K562 (cell line): Measurements from ENCODE around the gene SLC22A12. TPM values are rescaled to one million over a fixed set of nuclear protein-coding genes. Genes with fewer than 3 reads are reported as not detected.

ENCODE experiments used
- ATAC-seq: fragments of 200-7000 bp; cut with Tn5 transposase; 3 replicates; pipeline ENCODE4 v1.9.1; 2020; ENCODE audit warnings: moderate library complexity
- BruUV-seq: library from RNA; stranded (reverse); fragments of 400-500 nt; replicated peaks from 2 replicates; lab custom pipeline; 2021; lab: Mats Ljungman, UMichigan
- CTCF ChIA-PET: fragments of 300-600 bp; formaldehyde crosslinking; extraction: SDS; loops from one replicate; lab custom pipeline; 2021; ENCODE audit warnings: low intra/inter-chr PET ratio; lab: Yijun Ruan, JAX
- POLR2A ChIA-PET: fragments of 300-600, 350-650 bp; sonication (Branson Sonifier 250); formaldehyde crosslinking; extraction: SDS; loops from one replicate; lab custom pipeline; 2021; ENCODE audit warnings: antibody characterized with exemption, inconsistent platforms; lab: Yijun Ruan, JAX
- DNase-seq, 4 experiments: peaks; one replicate each; pipeline versions ENCODE4 v3.0.0 to v3.0.0-alpha.2; 2011 to 2018; ENCODE audit warnings: low spot score in 3 of 4, mixed read lengths in 3 of 4; ENCODE audit errors: extremely low read depth in 1 of 4
- FAIRE-seq: peaks from 2 replicates; lab custom pipeline; 2011; peaks lifted over from hg19 to GRCh38; lab: Jason Lieb, UNC
- H2AFZ ChIP-seq: 2 replicates; pipeline ENCODE4 v1.6.0; 2011; ENCODE audit warnings: low read depth, low read length, control low read depth, inconsistent platforms
- H3K27ac ChIP-seq: fragments of 200-600 bp; 3 replicates; pipeline ENCODE4 v1.8.0; 2011; ENCODE audit warnings: low read depth, mild to moderate bottlenecking, control low read depth, inconsistent platforms, low read length, moderate library complexity, mixed read lengths; ENCODE audit errors: extremely low read depth
- H3K27me3 ChIP-seq, 2 experiments: fragments of 300-600 bp in 1 of 2; 2 replicates in 1 of 2; 3 replicates in 1 of 2; pipeline versions ENCODE4 v1.6.0 to v1.8.0; 2011; ENCODE audit warnings: inconsistent platforms in 2 of 2, low read length in 2 of 2, mild to moderate bottlenecking in 1 of 2, mixed read lengths in 1 of 2, moderate library complexity in 1 of 2; ENCODE audit not compliant: control insufficient read depth in 2 of 2, insufficient read depth in 2 of 2
- H3K36me3 ChIP-seq: fragments of 300-600 bp; 3 replicates; pipeline ENCODE4 v1.8.0; 2011; ENCODE audit warnings: mild to moderate bottlenecking, low read length, inconsistent platforms; ENCODE audit not compliant: control insufficient read depth, insufficient read depth
- H3K4me1 ChIP-seq, 2 experiments: fragments of 200-600 bp in 1 of 2; replicated peaks in 1 of 2; 2 replicates in 1 of 2; 3 replicates in 1 of 2; pipeline versions ENCODE4 v1.5.1 to v1.8.0; 2011; ENCODE audit warnings: inconsistent platforms in 2 of 2, low read length in 2 of 2, mild to moderate bottlenecking in 1 of 2, mixed read lengths in 1 of 2, moderate library complexity in 1 of 2; ENCODE audit not compliant: control insufficient read depth in 2 of 2, insufficient read depth in 2 of 2
- H3K4me2 ChIP-seq: 2 replicates; pipeline ENCODE4 v1.6.1; 2011; ENCODE audit warnings: low read length, control low read depth, inconsistent platforms, mixed read lengths; ENCODE audit not compliant: insufficient read depth
- H3K4me3 ChIP-seq: fragments of 200-600 bp; sonication (generic), shearing (Covaris generic); 2 replicates; pipeline ENCODE4 v1.5.1; 2016; ENCODE audit warnings: control low read depth, inconsistent platforms
- H3K79me2 ChIP-seq: fragments of 200-600 bp; 3 replicates; pipeline ENCODE4 v1.8.0; 2011; ENCODE audit warnings: low read length, inconsistent platforms; ENCODE audit not compliant: control insufficient read depth, insufficient read depth
- H3K9ac ChIP-seq, 2 experiments: 2 replicates each; pipeline versions ENCODE4 v1.6.0 to v1.6.1; 2011; ENCODE audit warnings: low read depth in 2 of 2, low read length in 2 of 2, control low read depth in 1 of 2, inconsistent platforms in 1 of 2, mild to moderate bottlenecking in 1 of 2, mixed read lengths in 1 of 2; ENCODE audit not compliant: insufficient read depth in 1 of 2
- H3K9me1 ChIP-seq: one replicate; pipeline ENCODE4 v1.6.0; 2011; ENCODE audit warnings: inconsistent platforms, mild to moderate bottlenecking, low read length, moderate library complexity; ENCODE audit not compliant: control insufficient read depth, insufficient read depth
- H3K9me3 ChIP-seq: replicated peaks from 2 replicates; pipeline ENCODE4 v1.5.1; 2011; ENCODE audit warnings: low read depth, low read length, inconsistent platforms; ENCODE audit not compliant: control insufficient read depth, insufficient read depth
- H4K20me1 ChIP-seq: replicated peaks from 2 replicates; pipeline ENCODE4 v1.6.1; 2011; ENCODE audit warnings: low read length, inconsistent platforms, mixed read lengths; ENCODE audit not compliant: control insufficient read depth, insufficient read depth
- GTF2F1 ChIP-seq: IDR thresholded peaks from 2 replicates; pipeline ENCODE4 v1.6.1; 2011; ENCODE audit warnings: low read depth, low read length, improper control_type of control experiment
- RHOXF2B ChIP-seq: fragments of 250-450 bp; sonication (Bioruptor Pico); conservative IDR thresholded peaks from 2 replicates; pipeline ENCODE4 v1.5.1; 2021
- SMAD4 ChIP-seq: fragments of 250-450 bp; sonication (Bioruptor Pico); conservative IDR thresholded peaks from 2 replicates; pipeline ENCODE4 v1.8.0; 2021; ENCODE audit warnings: inconsistent platforms, mild to moderate bottlenecking, moderate library complexity
- SOX6 ChIP-seq: fragments of 450-650 bp; IDR thresholded peaks from 2 replicates; pipeline ENCODE4 v1.6.1; 2014; ENCODE audit warnings: mild to moderate bottlenecking
- WGBS: fragments of 100-300 bp; shearing (Covaris generic); methylation state at CpG from one replicate; pipeline ENCODE4 v1.1.6; 2016; ENCODE audit warnings: low coverage, mixed read lengths; ENCODE audit not compliant: insufficient coverage; ENCODE audit errors: missing lambda C conversion rate; 5-methylcytosine and 5-hydroxymethylcytosine counted together
- in situ Hi-C: fragments of 300-500 bp; cut with MboI; formaldehyde crosslinking; loops from 4 replicates; pipeline ENCODE4 v1.15.0; 2018; ENCODE audit warnings: inconsistent platforms, mixed read lengths
- intact Hi-C: fragments of 100-400 bp; cut with micrococcal nuclease; formaldehyde crosslinking; loops from 2 replicates; pipeline ENCODE4 v1.14.2; 2022
- polyA plus RNA-seq, 8 experiments: library from polyadenylated mRNA; depleted of rRNA in 4 of 8; stranded (reverse) in 5 of 8; unstranded in 3 of 8; fragments of >200 nt; fragmentation: Nextera tagmentation in 2 of 8; fragmentation: Illumina TruSeq in 1 of 8; extraction: Ambion mirVana in 2 of 8; extraction: Trizol in 1 of 8; gene quantifications; 2 replicates each; pipeline versions ENCODE4 v1.2.1 to v1.2.3, GENCODE V29; 2011 to 2014; ENCODE audit warnings: inconsistent platforms in 1 of 8, missing spikeins in 1 of 8
- total RNA-seq, 7 experiments: library from RNA; depleted of rRNA in 6 of 7; stranded (reverse); fragments of >200 nt in 6 of 7; fragmentation: Illumina TruSeq in 2 of 7; extraction: Trizol in 2 of 7; gene quantifications; 2 replicates each; pipeline versions ENCODE4 v1.2.1 to v1.2.3, GENCODE V29; 2011 to 2021; ENCODE audit warnings: low replicate concordance in 1 of 7
- TF ChIP-seq, protein P1 (sequence below): fragments of 450-650 bp; formaldehyde crosslinking; IDR thresholded peaks from 2 replicates; pipeline ENCODE4 v1.4.0; 2022; ENCODE audit warnings: missing genetic modification characterization
- TF ChIP-seq, protein P2 (sequence below): fragments of 450-650 bp; formaldehyde crosslinking; IDR thresholded peaks from 2 replicates; pipeline ENCODE4 v1.4.0; 2020; ENCODE audit warnings: mild to moderate bottlenecking, moderate library complexity
- TF ChIP-seq, protein P3 (sequence below): sonication (generic); formaldehyde crosslinking; IDR thresholded peaks from 2 replicates; pipeline ENCODE4 v1.8.0; 2023; ENCODE audit warnings: mild to moderate bottlenecking, missing genetic modification reagents
- TF ChIP-seq, protein P4 (sequence below): fragments of 450-650 bp; IDR thresholded peaks from 2 replicates; pipeline ENCODE4 v1.6.1; 2014; ENCODE audit warnings: low read depth, mild to moderate bottlenecking, moderate library complexity, borderline replicate concordance

Gene SLC22A12
- total and polyA plus RNA-seq, 9 of the 15 experiments (the other 6 are each of a cell fraction or from before 2014, with no cell fraction given) = not detected

DNA sequence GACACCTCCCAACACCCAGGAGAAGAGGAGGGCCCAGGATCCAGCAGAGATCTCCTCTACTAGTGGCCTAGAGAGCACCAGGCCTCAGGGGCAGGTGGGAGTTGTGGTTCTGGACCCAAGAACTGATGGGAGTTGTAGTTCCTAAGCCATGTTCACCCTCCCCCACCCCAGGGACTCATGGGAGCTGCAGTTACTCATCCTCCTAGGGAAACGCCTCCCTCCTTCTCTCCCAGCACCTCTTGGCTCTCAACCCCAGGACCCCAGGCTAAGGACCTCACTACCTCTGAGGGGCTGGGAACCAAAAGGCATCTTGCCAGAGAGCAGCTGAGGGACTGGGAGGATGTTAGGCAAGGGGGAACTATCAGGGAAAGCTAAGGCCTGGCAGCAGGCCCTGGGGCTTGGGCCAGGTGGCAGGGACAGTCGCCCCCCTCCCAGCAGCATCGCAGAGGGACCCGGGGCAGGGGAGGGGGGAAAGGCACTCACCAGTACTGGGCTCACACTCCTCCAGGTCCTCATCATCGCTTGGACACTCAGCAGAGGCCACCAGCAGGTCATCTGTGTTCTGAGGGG, 28.9 kb downstream of the SLC22A12 start:
- H3K4me2 ChIP-seq = peak overlapping the region; percentile 16
- intact Hi-C loops (no loop called here), in situ Hi-C loops (no loop called here)
- no TSS peak for BruUV-seq
- H4K20me1 ChIP-seq = peaks cover 4% of the 10 kb centered on the region; the same call in 1 of the 2 replicates
- FAIRE-seq = peak; percentile 90
- 8% methylated on average over 4 of the region's 5 CpGs for WGBS
- no peaks in the 10 kb centered on the region for H3K36me3 ChIP-seq
- H3K4me3 ChIP-seq = no peak overlapping the region
- peak overlapping the region; percentile 90 for H2AFZ ChIP-seq
- H3K27ac ChIP-seq = no peak overlapping the region
- no peaks in the 10 kb centered on the region for H3K79me2 ChIP-seq
- ChIA-PET CTCF (no interaction called here), POLR2A (interaction anchor here (0.8 to 1.5 kb wide), 2 partner anchors 9 to 13 kb away, joined by 4 to 6 read pairs; no protein-coding TSS in a partner anchor)
- peak; percentile 97 for ATAC-seq
- H3K4me1 ChIP-seq = peaks cover 0 to 12% of the 10 kb centered on the region in 2 experiments; a peak in 3 of 5 replicates
- 0 out of 4 replicates have a peak overlapping the region, but pooled peaks of 1 of the 2 experiments have one; percentile 19 for H3K9ac ChIP-seq
- peaks cover 0 to 24% of the 10 kb centered on the region in 2 experiments; a peak in 2 of 5 replicates for H3K27me3 ChIP-seq
- H3K9me1 ChIP-seq = no peaks in the 10 kb centered on the region
- DNase-seq = peak; percentile 63 to 73 (median 70)
- no peaks in the 10 kb centered on the region for H3K9me3 ChIP-seq
- TF ChIP-seq GTF2F1 (no peak), SOX6 (no peak), RHOXF2B (no peak), SMAD4 (CRISPR knock-in tag) (no peak)
- TF ChIP-seq, protein P1, sequence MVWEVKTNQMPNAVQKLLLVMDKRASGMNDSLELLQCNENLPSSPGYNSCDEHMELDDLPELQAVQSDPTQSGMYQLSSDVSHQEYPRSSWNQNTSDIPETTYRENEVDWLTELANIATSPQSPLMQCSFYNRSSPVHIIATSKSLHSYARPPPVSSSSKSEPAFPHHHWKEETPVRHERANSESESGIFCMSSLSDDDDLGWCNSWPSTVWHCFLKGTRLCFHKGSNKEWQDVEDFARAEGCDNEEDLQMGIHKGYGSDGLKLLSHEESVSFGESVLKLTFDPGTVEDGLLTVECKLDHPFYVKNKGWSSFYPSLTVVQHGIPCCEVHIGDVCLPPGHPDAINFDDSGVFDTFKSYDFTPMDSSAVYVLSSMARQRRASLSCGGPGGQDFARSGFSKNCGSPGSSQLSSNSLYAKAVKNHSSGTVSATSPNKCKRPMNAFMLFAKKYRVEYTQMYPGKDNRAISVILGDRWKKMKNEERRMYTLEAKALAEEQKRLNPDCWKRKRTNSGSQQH (CRISPR knock-in tag) = no peak
- TF ChIP-seq, protein P2, sequence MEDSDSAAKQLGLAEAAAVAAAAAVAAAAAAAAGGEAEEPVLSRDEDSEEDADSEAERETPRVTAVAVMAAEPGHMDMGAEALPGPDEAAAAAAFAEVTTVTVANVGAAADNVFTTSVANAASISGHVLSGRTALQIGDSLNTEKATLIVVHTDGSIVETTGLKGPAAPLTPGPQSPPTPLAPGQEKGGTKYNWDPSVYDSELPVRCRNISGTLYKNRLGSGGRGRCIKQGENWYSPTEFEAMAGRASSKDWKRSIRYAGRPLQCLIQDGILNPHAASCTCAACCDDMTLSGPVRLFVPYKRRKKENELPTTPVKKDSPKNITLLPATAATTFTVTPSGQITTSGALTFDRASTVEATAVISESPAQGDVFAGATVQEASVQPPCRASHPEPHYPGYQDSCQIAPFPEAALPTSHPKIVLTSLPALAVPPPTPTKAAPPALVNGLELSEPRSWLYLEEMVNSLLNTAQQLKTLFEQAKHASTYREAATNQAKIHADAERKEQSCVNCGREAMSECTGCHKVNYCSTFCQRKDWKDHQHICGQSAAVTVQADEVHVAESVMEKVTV (CRISPR knock-in tag) = no peak
- TF ChIP-seq, protein P3, sequence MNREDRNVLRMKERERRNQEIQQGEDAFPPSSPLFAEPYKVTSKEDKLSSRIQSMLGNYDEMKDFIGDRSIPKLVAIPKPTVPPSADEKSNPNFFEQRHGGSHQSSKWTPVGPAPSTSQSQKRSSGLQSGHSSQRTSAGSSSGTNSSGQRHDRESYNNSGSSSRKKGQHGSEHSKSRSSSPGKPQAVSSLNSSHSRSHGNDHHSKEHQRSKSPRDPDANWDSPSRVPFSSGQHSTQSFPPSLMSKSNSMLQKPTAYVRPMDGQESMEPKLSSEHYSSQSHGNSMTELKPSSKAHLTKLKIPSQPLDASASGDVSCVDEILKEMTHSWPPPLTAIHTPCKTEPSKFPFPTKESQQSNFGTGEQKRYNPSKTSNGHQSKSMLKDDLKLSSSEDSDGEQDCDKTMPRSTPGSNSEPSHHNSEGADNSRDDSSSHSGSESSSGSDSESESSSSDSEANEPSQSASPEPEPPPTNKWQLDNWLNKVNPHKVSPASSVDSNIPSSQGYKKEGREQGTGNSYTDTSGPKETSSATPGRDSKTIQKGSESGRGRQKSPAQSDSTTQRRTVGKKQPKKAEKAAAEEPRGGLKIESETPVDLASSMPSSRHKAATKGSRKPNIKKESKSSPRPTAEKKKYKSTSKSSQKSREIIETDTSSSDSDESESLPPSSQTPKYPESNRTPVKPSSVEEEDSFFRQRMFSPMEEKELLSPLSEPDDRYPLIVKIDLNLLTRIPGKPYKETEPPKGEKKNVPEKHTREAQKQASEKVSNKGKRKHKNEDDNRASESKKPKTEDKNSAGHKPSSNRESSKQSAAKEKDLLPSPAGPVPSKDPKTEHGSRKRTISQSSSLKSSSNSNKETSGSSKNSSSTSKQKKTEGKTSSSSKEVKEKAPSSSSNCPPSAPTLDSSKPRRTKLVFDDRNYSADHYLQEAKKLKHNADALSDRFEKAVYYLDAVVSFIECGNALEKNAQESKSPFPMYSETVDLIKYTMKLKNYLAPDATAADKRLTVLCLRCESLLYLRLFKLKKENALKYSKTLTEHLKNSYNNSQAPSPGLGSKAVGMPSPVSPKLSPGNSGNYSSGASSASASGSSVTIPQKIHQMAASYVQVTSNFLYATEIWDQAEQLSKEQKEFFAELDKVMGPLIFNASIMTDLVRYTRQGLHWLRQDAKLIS (CRISPR knock-in tag) = no peak
- TF ChIP-seq, protein P4, sequence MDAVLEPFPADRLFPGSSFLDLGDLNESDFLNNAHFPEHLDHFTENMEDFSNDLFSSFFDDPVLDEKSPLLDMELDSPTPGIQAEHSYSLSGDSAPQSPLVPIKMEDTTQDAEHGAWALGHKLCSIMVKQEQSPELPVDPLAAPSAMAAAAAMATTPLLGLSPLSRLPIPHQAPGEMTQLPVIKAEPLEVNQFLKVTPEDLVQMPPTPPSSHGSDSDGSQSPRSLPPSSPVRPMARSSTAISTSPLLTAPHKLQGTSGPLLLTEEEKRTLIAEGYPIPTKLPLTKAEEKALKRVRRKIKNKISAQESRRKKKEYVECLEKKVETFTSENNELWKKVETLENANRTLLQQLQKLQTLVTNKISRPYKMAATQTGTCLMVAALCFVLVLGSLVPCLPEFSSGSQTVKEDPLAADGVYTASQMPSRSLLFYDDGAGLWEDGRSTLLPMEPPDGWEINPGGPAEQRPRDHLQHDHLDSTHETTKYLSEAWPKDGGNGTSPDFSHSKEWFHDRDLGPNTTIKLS = peak; percentile 43; the same call in 1 of the 2 replicates
